RPMI8226 (cell line): ENCODE measurements around the gene MYO1B.

Experiments used
- DNase-seq: peaks from one replicate; pipeline ENCODE4 v3.0.0-alpha.2; 2015

Gene MYO1B

DNA sequence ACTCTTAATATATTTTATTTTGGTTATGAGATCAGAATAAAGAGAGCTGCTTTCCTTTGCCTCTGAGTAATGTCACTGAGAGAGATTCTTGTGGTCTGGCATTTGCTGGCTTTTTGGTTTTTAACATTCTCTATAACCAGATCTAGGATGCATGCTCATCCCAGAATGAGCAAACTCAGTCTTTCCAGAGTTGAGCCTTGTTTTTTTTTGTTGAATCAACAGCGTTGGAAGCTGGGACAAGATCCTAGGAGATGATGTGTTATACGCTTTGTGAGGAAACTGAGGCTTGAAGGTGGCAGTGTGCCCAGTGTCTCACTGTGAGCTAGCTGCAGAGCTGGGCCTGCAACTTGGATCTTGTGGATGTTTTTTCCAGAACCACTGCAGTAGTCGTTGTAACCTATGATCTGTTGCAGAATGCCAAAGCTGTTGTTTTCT is 19.5 kb downstream of the MYO1B start:
- no peak for DNase-seq

DNA sequence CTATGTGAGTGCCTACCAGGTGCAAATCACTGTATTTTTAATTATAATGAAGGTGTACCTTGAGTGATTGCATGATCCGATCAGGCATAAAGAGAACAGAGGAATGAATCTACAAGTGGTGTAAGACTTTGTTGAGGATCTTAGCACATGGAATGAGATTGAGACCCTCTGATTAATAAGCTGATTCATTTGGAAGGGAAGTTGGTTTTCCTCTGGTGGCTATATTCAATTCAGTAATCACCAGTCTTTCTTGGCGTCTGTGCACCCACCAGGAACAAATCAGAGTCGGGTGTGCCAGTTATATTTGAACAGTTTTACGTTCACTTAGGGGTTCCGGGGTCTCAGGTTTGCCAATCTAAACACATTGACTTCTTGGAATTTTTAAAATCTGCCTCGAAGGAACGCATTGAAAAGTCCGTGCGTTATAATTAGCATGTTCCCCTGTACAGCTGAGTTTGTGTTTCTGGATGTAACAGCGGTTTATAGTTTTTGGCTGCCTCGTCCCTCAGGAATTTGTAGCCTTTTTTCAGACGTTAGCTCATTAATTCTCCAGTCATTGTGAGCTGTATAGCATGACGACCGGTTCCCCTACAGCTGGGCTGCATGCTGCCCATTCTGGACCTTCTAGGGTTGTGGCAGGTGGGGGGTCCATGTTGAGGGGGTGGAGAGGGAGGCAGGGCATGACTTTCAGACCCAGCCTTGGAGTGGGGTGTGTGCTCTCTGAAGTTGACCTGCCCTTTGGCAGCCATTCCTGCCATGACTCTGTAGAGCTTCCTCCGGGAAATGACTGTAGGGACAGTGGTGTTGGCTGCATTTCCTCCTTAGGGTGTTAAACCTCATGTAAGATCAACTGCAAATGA is 20.3 kb downstream of the MYO1B start:
- no peak for DNase-seq

DNA sequence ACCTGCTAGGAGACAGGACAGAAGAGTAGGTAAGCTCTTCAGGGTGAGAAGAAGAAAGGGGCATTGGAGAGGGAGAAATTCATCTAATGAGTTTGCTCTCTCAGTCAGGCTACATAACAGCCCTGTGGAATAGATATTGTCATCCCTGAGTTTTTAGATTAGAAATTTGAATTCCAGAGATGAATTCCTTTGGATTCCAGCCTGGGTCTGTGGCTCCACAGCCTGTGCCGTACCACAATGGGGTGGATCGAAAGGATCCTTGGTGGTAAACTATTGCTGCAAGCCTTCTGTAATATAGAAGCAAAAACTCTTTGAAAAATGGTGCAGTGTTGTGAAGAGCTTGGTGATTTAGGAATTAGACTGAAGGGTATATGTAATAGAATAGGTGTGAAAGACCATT is 21.0 kb downstream of the MYO1B start:
- DNase-seq, result no peak

DNA sequence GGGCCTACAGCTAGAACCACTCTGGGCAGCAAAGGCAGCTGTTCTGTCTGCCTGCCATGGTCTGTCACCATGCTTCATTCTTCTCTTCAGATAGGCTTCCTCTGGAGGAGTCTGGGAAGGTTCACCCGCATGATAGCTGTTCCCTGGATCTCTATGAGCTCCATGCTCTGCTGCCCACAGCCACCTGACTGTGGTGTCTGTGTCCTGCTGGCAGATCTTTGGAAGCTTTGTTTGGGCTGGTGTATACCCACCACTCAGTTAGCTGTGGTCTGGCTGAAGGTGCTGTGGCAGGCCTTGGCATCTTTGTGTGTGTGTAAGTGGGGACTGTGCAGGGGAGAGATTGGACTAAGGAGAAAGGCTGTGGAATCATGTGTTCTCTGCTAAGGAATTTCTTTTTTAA is 23.4 kb downstream of the MYO1B start:
- no peak for DNase-seq

DNA sequence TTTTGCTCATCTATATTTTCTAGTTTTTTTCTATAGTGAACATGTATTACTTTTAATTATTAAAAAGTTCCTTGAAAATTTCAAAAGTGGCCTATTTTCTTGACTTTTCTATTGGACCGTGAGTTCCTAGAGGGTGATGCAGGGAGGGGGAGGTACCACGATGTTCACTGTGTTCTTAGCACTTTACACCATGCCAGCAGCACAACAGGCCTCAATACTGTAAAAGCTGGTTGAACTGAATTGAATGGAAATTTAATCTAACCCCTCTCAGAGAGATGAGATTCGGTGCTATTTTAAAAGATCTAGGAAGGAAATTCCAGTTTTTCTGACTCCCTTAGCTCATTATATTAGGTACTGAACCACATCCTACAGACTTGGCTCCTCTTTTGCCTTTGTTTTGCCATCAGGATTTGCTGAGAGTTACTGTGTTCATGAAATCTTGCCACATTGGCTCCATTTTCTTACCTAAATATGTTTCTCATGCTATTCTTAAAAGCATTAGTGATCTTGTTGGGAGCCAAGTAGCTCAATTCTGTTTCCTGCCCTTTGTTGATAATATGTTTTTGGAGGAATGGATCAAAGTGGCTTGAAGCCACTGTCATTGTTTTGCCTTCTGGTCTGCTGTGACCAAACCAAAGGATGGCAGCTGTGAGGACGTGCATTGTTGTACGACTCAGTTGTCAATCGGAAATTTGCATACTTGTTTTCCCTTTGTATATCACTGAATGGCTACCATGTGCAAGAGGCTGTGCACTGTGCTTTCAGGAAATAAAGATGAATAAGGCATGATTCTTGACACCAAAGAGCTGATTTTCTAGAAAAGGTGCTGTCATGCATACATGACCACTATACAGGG is 25.3 kb downstream of the MYO1B start:
- no peak for DNase-seq

DNA sequence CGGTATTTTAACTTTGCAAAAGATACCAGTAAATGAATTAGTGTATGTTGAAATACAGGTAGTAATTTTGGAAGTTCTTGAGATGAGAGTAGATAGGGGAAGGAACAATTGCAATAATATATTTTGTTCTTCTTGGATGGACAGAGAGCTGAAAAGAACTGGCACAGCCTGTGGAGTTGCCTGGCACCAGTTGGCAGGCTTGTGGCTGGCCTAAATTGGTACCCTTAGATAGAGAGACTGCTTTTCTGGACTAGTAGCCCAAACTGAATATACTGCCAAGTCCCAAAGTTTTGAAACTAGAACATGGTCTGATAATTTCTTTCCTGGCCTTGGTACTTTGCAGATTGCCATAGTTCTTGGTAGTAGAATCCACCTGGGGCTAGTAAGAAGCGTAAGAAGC is 26.9 kb downstream of the MYO1B start:
- no peak for DNase-seq

DNA sequence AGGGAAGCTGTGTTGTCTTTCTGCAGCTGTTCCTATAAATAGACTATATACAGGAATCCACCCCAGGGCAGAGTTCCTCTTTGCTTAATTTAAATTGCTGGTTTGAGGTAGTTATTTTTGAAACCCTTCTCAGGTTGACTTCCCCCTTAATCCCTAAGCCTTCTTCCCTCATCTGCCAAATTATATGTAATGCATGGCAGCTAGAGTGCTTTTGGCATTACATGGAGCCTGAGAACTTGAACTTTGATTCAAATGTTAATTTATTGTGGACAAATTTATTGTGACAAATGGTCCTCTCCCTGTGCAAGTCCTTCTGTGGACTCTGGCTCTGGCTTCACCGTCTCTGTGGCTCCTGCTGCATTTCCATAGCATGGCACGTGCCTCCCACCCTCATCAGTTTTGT is 29.2 kb downstream of the MYO1B start:
- DNase-seq, result peak; percentile 38

DNA sequence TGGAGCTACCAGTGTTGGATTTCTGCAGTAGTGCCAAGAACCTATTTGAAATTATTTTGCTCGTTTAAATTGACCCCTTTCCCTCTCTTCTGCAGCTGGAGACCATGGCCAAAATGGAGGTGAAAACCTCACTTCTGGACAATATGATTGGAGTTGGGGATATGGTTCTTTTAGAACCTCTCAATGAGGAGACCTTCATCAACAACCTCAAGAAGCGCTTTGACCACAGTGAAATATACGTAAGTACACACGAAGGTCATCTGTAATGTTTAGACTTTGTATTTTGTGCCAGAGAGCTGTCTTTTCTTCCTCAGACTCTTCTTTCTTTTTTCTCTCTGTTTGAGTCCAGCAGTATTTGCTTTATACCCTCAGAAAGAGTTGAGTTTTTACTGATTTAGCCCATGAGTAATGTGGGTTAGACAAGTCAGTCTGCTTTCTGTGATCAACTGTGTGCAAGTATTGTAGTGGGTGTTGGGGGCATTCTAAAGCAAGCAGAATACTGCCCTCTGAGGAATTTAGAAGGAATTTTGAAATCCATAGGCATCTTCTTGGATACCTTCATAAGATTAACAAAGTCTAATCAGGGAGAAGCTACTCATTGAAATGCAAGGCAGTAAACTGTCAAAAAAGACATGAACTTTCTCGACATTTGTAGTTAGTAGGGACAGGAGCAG is 31.7 kb downstream of the MYO1B start:
- DNase-seq, result no peak

DNA sequence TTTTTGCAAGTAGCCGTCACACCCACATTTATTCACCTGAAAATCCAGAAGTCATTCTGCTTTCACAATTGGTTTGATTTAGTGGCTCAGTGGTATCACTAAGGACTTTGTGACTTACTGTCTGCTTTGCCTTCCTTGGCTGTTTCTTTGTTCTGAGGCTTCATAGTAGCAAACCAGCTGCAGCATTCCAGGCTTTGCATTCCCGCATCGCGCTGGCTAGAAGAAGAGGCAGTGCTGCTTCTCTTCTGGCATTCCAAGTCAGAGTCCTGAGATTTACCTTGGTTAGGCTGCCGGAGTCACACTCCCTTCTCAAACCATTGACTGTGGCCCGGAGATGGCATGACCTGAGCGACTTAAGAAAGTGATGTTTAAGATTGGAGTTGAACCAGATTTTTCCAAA is 35.1 kb downstream of the MYO1B start:
- DNase-seq, result no peak

DNA sequence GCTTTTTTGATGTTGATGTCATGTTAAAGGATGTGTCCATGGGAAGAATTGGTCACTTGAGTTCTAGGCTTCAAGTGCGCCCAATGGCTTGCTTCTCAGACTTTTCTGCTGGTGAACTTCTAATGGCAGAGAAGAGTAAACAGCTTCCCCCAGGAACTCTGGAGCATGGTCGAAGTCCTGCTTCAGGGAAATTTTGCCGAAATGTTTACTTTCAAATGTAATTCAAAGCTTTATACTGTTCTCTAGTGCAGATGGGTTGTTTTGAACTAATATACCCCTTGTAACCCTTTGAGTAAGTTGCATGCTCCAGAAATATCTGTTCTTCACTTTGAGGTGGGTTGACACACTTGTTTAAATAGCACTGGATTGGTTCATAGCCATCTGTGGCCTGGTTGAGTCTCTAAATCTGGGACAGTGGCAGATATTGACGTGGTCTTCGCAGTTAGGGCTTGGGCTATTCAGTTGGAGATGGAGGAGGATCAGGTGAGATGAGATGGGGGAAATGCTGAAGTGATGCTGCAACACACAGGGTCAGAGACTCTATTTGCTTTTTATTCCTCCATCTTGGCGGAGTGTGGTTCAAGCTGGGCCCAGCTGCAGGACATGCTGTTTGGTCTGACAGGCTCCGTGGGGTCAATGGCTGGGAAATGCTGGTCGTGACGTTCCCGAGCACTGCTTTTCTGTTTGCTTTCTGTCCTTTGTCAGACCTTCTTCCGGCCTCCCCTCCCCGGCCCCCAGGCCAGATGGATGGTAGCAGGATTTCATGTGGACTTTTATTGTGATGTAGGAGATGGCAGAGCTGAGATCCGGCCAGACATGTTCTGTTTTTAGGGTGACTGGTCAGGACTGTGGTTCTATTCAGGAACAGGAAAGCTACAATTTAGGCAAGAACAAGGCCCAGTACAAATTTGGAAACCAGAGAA is 35.9 kb downstream of the MYO1B start:
- no peak for DNase-seq

DNA sequence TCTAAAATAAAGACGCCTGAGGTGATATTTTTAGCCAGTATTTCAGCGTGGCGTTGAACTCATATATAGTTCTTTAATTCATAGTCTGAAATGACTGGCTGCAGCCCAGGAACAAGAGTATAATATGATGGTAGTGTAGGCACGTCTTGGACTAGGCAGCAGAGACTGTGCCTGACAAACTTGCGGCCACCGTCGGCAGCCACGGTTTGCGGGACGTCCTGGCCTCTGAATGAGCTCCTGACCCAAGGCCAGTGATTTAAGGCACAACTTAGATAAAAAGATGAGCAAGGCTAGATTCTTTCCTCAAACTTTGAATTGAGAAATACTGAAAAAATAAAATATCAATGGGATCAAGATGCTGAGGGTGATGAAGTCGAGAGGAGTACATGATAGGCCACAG is 40.0 kb downstream of the MYO1B start:
- no peak for DNase-seq

DNA sequence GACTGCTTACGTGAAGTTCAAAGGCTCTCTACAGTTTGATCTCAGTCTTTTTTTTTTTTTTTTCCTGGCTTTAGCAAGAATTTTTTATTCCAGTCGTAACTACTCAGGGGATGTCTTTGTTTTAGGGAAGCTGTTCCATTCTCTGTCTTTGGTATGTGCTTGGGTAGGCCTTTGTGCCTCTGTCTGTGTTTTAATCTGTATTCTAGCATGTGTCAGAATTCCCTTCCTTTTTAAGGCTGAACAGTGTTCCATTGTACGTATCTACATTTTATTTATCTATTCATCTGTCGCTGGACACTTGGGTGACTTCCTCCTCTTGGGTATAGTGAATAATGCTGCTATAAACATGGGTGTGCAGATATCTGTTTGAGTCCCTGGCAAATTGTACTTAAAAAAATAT is 42.6 kb downstream of the MYO1B start:
- DNase-seq, result no peak

DNA sequence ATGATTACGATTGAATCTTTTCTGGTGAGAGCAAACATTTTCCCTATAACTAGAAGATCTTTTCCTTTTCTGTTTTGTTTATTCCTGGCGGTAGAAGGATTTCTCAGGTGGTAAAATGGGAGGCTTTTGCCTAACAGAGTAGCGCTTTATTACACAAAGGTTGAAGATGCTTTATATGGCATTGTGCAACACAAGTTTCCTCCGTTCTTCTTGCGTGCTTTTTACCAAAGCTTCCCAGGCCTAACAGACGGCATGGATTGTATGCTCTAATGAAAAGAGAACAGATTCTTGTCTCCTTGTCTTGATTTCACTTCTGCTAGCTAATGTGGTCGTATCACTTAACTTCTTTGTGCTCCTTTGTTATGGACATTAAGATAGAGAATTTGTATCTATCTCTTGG is 43.8 kb downstream of the MYO1B start:
- no peak for DNase-seq

DNA sequence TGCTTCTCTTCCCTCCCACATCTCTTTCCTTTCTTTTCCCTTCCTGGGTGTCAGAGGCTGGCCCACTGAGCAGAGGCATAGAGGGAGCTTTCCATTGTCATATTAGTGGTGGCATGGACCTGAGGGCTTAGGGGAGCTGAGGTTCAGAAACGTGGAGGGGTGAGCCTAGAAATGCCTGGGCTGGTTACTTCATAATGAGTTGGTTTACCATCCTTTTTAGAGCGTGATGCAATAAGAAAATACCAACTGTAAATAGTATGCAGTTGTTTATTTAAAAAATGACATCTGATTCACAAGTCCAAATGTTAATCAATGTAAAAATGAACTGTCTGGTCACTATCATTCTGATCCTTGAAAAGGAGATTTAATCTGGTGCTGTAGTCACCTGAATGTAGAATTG is 46.3 kb downstream of the MYO1B start:
- no peak for DNase-seq

DNA sequence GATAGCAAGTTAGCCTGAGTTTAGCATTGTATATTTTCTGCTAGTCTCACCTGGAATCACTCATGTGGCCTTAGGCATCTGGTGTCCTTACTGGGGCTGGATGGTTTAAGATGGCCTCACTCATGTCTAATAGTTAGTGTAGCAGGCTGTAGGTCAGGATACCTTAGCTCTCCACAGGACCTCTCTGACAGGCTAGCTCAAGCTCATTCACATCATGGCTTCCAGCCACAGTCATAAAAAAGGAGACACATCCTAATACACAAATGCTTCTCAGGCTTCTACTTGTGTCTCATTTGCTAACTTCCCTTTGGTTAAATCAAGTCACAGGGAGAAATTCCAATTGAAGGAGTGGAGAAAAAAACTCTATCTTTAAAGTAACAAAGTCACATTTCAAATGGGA is 47.7 kb downstream of the MYO1B start:
- no peak for DNase-seq

DNA sequence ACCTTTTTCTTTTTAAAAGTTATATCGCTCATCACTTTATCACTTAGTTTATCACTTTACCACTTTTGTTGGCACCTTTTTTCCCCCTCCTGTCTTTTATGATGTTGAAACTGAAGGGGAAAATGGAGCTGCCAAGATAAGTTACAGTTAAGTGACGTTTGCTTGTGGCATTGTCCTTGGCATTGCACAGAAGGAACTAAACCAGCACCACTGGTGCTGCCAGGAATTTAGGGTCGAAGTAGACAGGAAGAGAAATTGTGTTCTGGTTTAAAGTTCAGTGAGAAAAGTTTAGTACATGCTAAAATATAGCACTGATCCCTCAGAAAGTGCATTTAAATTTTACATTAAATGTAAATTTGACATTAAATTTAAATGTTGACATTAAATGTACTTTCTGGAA is 49.9 kb downstream of the MYO1B start:
- no peak for DNase-seq

DNA sequence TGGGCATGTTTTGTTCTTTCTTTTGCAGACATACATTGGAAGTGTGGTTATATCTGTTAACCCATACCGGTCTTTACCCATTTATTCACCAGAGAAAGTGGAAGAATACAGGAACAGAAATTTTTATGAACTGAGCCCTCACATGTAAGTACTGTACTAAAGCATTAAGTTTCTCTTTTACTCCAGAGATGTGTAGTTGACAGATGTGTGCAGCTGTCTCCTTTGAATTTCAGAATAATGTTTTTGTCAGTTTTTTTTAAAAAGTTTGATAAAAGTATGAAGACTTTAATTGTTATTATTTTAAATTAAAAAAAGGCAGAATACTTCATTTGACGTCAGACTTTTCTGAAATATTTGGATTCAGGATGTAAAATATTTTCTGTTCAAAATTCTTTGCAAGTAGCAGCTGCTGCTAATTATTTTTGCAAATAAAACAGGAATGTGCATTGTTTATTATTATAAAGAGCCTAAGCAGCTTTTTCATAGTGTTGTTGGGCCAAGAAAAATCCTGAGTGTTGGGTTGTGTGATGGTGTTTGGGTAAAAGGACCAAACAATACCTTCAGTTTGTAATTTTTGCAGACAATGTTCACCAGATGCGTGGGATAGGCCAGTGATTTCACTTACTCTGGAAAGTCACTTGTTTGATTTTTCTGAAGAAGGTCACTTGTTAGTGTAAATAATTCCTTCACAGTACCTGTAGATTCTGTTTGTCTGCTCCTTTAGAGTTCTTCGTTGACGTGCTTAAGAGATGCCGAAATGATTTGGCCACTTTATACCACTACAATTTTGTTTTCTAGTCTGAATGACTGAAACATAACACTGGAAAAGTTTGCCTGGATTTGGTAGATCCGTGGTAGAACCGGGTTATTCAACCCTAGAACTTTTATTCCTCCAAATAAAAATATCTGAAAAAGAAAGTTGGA is 51.1 kb downstream of the MYO1B start:
- DNase-seq, result no peak

DNA sequence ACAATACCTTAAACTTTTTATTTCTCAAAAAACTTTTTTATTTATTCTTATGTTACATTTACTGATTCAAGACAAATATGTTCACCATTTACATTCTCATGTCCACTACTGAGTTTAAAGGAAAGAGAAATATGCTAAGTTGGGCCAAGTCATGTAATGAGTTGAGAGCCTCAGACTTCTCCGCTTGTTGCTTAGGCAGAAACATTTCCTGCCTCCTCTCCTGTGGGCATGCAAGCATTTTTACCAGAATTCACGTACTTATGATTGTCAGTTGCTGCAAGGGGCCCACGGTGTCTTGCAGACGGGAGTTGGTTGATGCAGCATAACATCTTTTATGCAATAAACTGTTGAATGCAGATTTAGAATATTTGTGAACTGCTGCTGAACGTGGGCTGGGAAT is 51.8 kb downstream of the MYO1B start:
- DNase-seq, result no peak

DNA sequence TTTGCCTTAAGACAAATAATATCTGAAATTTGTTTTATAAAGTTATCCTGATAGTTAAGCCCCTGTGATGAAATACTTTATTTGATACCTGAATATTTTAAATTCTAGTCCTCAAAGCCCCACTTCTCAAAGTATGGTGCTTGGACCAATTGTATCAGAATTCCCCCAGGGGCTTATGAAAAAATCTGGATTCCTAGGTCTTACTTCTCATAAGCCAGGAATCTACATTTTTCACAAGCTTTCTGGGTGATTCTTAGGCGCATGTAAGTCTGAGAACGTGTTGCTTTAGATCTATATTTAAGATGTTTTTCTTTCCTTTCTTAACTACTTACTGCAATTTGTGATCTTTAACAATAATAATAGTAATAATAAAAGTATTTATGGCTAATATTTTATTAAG is 53.1 kb downstream of the MYO1B start:
- no peak for DNase-seq

DNA sequence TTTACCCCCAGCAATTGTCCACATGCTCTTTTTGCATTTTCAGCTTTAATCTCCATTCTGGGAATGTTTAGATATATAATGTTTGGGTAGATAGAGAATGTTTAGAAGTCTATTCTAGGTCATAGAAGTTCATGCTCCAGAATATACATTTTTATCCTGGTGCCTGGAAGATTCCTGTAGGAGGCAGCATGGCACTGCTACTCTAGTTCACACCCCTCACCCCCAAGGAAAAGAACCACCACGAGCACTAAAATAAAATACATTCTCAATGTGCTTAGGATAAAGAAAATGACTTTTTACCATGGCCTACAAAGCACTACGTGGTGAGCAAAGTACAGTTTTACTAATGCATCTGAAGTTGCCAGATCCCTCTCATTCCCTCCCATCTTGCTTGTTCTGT is 53.8 kb downstream of the MYO1B start:
- no peak for DNase-seq

DNA sequence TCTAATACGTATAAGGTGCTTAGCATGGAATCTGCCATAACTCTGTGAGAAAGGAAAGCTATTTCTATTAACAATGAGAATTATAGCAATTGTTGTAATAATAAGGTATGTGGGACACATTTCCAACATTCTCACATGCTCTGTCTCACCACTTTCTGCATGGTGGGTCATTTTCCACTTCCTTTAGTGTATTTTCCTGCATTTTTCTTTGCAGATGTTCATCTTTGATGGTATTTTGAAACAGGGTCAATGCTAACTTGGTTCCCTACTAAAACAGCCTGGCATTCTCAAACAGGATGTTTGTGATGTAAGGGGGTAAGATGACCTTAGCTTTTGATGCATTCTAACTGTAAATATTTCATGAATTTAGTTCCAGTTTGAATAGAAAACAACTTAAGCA is 54.7 kb downstream of the MYO1B start:
- DNase-seq, result no peak
